Measurements from ENCODE around the gene KIAA0930. TPM values are rescaled to one million over a fixed set of nuclear protein-coding genes. Genes with fewer than 3 reads are reported as not detected.
"Not testable (repeated sequence)": the region's sequence is repeated elsewhere in the genome, so short reads cannot be mapped to it uniquely, and the experiment has no call there.

Gene KIAA0930
- total RNA-seq, 4 donors from 2014 or later: 9.4 to 31.8 (median 19.6) TPM

- TF ChIP-seq CTCF (IDR thresholded peaks at IDR 0.05) (no peak), POLR2A (IDR thresholded peaks at IDR 0.05) (no peak)
- intact Hi-C loops (cut with DNase I; ENCODE audit: low total_unique reads): no loop called here
- DNase-seq: no peak
- Histone ChIP-seq H3K9me3 (no peaks in the 10 kb centered on the region), H3K36me3 (no peaks in the 10 kb centered on the region), H3K4me3 (no peak overlapping the region), H3K4me1 (no peaks in the 10 kb centered on the region), H3K27me3 (no peaks in the 10 kb centered on the region), H3K27ac (no peak overlapping the region)
Observed at GRCh38 chr22:45196308-45196707, 44.4 kb downstream of the KIAA0930 start.

- Histone ChIP-seq H3K9me3 (no peaks in the 10 kb centered on the region), H3K4me1 (no peaks in the 10 kb centered on the region), H3K36me3 (no peaks in the 10 kb centered on the region), H3K4me3 (no peak overlapping the region), H3K27ac (no peak overlapping the region), H3K27me3 (no peaks in the 10 kb centered on the region)
- intact Hi-C loops (cut with DNase I; ENCODE audit: low total_unique reads): no loop called here
- no peak for TF ChIP-seq CTCF (IDR thresholded peaks at IDR 0.05)
- no peak for TF ChIP-seq POLR2A (IDR thresholded peaks at IDR 0.05)
- DNase-seq: no peak
Observed at GRCh38 chr22:45195616-45196015, 45.1 kb downstream of the KIAA0930 start.

GRCh38 chr22:45194686-45195085 lies 46.0 kb downstream of the KIAA0930 start:
- H3K9me3 ChIP-seq: no peaks in the 10 kb centered on the region
- no peak for DNase-seq
- intact Hi-C loops (cut with DNase I; ENCODE audit: low total_unique reads): no loop called here
- no peaks in the 10 kb centered on the region for H3K36me3 ChIP-seq
- H3K27me3 ChIP-seq: no peaks in the 10 kb centered on the region
- TF ChIP-seq CTCF (IDR thresholded peaks at IDR 0.05) (no peak), POLR2A (IDR thresholded peaks at IDR 0.05) (no peak)
- no peak overlapping the region for H3K4me3 ChIP-seq
- no peak overlapping the region for H3K27ac ChIP-seq
- no peaks in the 10 kb centered on the region for H3K4me1 ChIP-seq

- H3K9me3 ChIP-seq: no peaks in the 10 kb centered on the region
- TF ChIP-seq CTCF (IDR thresholded peaks at IDR 0.05): no peak
- TF ChIP-seq POLR2A (IDR thresholded peaks at IDR 0.05): no peak
- H3K27ac ChIP-seq: peak overlapping the region in 1 of 2 donors; percentile 5
- no peaks in the 10 kb centered on the region for H3K4me1 ChIP-seq
- no peak overlapping the region for H3K4me3 ChIP-seq
- no peak for DNase-seq
- no peaks in the 10 kb centered on the region for H3K36me3 ChIP-seq
- H3K27me3 ChIP-seq: no peaks in the 10 kb centered on the region
- intact Hi-C loops (cut with DNase I; ENCODE audit: low total_unique reads): no loop called here
Observed at GRCh38 chr22:45192701-45193187, 48.0 kb downstream of the KIAA0930 start.

GRCh38 chr22:45191746-45192145 lies 48.9 kb downstream of the KIAA0930 start:
- DNase-seq; H3K4me1 ChIP-seq; H3K9me3 ChIP-seq; H3K27me3 ChIP-seq; intact Hi-C loops (cut with DNase I; ENCODE audit: low total_unique reads); H3K27ac ChIP-seq; H3K4me3 ChIP-seq; H3K36me3 ChIP-seq: not testable (repeated sequence)

All from uterus (tissue), 4 donors.